Mammary epithelial cell (primary cell): ENCODE results near the gene FYN.

Experiments
- EZH2 ChIP-seq: IDR thresholded peaks from 2 replicates; pipeline ENCODE4 v1.6.1; 2012; ENCODE audit warnings: low read length, inconsistent platforms, borderline replicate concordance
- TF ChIP-seq, protein P1 (sequence below), 2 donors: IDR thresholded peaks in 1 of 2; conservative IDR thresholded peaks in 1 of 2; 2 replicates each; pipeline ENCODE4 v1.5.1; 2011 to 2012; ENCODE audit warnings: inconsistent platforms in 2 of 2, low read length in 2 of 2, mild to moderate bottlenecking in 2 of 2, control low read depth in 1 of 2, low read depth in 1 of 2; ENCODE audit not compliant: insufficient read depth in 1 of 2; ENCODE audit errors: extremely low read depth in 1 of 2

DNA sequence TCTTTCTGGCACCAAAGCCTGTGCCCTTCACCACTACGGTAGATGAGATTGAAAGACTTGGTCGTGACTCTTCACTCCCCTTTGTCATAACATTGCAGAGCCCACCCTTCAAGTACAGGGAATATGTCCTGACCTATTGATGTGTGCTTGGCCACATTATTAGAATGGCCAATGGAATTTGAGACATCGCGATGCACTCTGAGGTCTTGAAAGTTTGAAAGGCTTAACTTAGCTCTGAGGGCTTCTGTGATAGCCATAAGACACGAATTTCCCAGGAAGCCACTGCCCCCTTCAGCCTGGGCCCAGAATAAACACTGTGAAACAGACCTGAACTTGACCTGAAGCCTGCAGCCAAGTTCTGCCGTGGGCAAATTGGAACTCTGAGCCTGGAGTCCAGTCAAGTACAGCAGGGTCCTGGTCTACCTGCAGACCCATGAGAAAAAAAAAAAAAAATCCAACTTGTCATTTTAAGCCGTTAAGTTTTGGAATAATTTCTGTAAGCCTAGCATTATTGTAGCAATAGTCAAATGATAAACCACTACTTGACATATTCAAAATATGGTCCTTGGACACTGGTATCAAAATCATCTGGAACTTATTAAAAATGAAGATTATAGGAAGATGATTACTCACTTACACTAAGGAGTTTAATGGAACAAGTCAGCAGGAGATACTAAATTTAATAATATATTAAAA is 230.6 kb downstream of the FYN start:
- TF ChIP-seq, protein P1, sequence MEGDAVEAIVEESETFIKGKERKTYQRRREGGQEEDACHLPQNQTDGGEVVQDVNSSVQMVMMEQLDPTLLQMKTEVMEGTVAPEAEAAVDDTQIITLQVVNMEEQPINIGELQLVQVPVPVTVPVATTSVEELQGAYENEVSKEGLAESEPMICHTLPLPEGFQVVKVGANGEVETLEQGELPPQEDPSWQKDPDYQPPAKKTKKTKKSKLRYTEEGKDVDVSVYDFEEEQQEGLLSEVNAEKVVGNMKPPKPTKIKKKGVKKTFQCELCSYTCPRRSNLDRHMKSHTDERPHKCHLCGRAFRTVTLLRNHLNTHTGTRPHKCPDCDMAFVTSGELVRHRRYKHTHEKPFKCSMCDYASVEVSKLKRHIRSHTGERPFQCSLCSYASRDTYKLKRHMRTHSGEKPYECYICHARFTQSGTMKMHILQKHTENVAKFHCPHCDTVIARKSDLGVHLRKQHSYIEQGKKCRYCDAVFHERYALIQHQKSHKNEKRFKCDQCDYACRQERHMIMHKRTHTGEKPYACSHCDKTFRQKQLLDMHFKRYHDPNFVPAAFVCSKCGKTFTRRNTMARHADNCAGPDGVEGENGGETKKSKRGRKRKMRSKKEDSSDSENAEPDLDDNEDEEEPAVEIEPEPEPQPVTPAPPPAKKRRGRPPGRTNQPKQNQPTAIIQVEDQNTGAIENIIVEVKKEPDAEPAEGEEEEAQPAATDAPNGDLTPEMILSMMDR (conservative IDR thresholded peaks at IDR 0.05 in 1 of 2, IDR thresholded peaks at IDR 0.05 in 1 of 2; ENCODE audit: extremely low read depth in 1 of 2, insufficient read depth in 1 of 2, low read depth in 1 of 2, low read length in 2 of 2): peak; percentile 54 to 74
- no peak for TF ChIP-seq EZH2
